ENCODE measurements around the gene OOSP4B.
"Not testable (repeated sequence)": the region's sequence is repeated elsewhere in the genome, so short reads cannot be mapped to it uniquely, and the experiment has no call there.

OOSP4B gene

DNA sequence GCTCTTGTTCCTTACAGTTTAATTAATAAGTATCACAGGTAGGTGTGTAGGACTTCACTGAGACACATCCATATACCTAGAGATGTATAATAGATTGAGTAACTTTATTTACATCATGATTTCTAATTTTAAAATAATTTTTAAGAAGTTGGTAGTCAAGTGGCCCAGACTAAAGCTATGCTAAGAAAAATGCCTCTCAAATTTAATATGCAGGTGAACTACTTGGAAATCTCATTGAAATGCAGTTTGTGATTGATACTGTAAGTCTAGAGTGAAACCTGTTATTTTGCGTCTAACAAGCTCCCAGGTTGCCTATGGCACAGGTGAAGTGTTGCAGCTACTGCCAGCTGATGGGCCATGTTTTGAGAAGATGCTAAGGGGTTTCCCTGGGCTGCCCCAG is at the start of gene OOSP4B:
TSS of gene OOSP4B (plus strand) at position 301 of the 400 bp plus-strand sequence.
- no peak for DNase-seq

DNA sequence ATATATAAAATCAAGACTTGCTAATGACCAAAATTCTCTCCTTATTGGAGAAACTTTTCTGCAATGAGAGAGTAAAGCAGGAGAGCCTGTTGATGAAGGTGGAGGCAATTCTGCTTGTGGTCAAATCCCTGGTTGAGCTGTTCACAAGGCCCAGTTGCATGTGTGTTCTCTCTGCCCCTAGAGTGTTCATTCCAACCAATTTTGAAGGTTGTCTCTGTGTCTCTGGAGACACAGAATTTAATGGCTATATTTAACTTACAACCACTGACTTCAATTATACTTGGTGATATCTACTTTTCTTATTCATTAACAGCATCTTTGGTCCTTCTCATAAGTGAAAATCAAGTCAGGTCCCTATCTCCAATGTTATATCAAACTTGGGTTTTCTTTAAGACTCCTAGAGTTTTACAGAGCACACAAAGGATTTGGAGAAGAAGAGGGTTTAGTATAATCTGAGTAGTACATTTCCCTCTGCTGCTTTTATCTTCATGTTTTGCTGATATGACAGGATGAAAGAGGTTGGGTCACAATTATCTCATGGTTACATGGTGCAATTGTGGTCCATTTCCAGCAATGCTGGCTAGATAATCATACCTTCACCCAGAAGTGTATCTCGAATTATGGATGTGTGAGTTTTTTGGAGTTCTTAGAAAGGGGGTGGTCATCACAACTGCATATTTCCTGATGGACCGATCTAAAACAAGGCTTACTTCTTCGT is 49.1 kb upstream of the OOSP4B start:
- DNase-seq, result no peak

DNA sequence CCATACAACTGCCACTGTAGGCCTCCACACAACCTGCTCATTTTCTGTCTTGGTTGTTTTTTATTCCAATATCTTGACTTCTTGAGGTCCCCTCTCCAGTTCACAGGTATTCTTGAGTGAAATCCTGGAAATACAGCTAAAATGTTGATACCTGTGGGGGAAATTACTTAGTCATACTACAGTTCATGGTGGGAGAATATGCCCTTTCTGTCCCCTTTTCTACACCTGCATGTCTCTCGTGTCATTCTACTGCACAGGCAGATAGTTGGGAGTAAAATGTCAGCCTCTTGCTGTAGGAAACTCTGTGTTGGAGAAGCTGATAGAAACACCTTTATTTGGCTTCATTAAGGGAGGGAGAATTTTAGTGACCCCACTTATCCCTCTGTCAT is 48.6 kb upstream of the OOSP4B start:
- no peak for DNase-seq

DNA sequence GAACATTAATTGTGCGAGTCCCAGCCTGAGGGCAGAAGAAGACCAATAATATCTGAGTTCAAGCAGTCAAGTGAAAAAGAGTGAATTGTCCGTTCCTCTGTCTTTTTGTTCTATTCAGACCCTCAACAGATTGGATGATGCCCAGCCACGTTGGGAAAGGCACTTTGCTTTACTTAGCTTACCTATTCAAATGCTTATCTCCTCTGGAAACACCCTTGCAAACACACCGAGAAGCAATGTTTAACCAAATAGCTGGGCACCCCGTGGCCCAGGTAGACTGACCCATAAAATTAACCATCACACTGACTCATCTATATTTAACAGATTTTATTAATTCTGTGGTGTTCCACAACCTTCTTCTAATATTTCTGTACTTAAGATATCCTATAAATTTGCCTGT is 43.9 kb upstream of the OOSP4B start:
- DNase-seq, result no peak

DNA sequence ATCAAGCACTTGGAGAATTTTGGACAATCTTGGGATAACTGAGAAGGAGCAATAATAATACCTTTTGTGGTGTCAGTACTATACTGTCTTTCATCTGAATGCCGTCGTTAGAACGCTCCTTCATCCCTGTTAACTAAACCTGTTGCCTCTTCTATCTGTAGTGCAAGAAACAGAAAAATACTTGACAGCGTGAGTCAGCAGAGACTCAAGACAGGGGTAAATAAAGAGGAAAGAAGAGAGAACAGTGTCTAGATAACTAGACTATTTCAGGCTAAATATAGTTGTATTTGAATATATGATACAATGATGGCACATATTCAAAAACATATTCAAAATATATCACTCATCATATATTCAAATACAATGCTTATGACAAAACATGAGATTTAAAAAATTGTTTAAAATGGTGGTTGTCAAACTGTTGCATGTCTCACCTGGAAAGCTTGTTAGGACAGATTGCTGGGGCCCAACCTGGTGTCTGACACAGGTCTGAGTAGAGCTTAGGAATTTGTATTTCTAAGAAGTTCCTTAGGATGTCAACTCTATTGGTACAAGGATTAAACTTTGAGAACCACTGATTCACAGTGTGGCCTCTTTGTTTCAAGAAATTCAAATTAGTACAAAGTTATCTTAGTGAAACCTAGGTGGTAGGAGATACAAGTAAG is 35.7 kb upstream of the OOSP4B start:
- no peak for DNase-seq

DNA sequence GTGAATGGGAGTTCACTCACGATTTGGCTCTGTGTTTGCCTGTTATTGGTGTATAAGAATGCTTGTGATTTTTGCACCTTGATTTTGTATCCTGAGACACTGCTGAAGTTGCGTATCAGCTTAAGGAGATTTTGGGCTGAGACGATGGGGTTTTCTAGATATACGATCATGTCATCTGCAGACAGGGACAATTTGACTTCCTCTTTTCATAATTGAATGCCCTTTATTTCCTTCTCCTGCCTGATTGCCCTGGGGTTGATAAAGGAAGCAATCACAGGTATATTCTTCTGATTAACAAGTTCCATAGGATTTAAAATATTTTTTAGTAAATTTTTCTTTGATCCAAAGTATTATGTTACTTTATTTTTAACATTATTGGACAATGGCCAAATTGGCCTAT is 34.9 kb upstream of the OOSP4B start:
- DNase-seq, result not testable (repeated sequence)

DNA sequence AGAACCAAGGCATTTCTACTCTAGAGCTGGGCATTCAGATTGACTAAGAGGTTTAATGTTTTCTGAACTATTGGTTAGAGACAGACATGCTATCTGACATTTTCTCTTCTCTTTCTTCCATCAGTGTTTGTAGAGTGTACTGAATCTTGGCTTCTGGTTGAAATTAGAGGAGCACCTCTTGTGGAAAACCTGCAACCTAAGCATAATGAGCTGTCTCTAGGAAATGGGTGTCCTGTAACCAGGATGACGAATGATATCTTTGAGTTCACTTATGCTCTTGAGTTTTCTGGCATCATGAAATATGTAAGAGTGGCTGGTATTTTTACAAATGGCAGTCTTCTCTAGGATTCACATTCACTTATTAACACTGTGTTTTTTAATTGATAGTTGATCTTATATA is 33.8 kb upstream of the OOSP4B start:
- no peak for DNase-seq

- no peak for DNase-seq
Observed at GRCh38 chr11:59984368-59984767, 32.6 kb upstream of the OOSP4B start.

- DNase-seq, result no peak
Observed at GRCh38 chr11:59990421-59990820, 26.6 kb upstream of the OOSP4B start.

DNA sequence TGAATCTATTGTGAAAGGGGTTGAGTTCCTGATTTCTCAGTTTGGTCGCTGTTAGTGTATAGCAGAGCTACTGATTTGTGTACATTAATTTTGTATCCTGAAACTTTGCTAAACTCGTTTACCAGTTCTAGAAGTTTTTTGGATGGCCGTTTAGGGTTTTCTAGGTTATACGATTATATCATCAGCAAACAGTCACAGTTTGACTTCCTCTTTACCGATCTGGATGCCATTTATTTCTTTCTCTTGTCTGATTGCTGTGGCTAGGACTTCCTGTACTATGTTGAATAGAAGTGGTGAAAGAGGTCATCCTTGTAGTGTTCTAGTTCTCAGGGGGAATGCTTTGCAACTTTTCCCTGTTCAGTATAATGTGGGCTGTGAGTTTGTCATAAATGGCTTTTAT is 24.6 kb upstream of the OOSP4B start:
- no peak for DNase-seq

- no peak for DNase-seq
Observed at GRCh38 chr11:59997800-59998199, 19.2 kb upstream of the OOSP4B start.

DNA sequence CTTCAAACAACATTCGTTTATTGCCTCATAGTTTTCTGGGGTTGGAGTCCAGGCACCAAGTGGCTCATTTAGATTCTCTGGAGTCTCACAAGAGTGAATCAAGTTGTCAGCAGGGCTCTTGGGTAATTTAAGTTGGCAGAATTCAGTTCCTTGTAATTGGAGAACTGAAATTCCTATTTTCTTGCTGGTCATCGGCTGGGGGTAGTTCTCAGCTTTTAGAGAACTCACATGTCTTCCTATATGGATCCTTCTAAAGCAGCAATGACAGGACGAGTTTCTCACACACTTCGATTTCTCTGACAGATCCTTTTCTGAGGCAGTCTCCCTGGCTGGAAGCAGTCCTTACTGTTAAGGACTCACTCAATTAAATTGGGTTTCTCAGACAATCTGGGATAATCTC is 17.3 kb upstream of the OOSP4B start:
- DNase-seq, result no peak

GRCh38 chr11:60003729-60004128 is 13.3 kb upstream of the OOSP4B start:
- no peak for DNase-seq

GRCh38 chr11:60005360-60005759 is 11.6 kb upstream of the OOSP4B start:
- no peak for DNase-seq

DNA sequence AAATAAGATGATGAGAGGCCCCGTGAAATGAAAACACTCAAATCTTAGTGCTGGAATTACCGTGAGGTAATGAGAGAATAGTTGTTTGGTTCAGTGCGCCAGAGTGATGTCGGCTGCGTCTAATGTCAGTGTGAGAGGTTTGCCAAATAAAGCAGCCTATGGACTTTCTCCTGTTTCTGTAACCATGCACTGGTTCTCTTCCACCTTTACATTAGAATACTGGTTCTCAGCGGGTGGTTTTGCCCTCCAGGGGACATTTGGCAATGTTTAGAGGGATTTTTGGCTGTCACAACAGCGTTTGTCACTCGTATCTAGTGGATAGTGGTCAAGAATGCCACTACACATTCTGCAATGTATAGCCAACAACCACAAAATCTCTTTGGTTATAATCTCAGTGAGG is 1.1 kb downstream of the OOSP4B start:
- DNase-seq, result no peak

GRCh38 chr11:60020376-60020775 is 3.4 kb downstream of the OOSP4B start:
- not testable (repeated sequence) for DNase-seq

DNA sequence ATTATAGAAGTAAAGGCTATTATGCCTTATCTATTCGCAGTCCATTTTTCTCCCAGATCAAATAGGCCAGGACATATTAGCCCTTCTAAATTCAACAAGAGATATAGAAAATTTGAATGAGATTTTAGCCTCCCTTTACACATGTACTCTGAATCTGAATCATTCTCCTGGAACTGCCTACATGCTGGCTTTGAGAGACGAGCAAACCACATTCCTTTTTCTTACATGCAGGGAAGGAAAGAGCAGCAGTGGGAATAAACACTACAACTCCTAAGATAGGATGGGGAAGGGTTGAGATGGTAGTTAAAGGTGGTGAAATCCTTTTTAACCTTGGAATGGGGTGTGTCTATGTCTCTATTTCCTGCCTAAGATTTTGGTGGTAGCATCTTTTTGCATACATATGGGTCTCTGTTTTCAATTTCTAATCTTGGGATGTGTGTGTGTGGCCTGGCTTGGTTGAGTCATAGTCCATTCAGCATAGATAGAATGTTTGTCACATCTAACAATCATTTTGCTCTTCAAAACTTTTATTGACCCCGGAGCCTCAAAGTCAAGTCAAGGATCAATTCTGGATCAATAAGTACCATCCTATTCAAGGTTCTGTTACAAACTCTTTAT is 12.1 kb downstream of the OOSP4B start:
- no peak for DNase-seq

DNA sequence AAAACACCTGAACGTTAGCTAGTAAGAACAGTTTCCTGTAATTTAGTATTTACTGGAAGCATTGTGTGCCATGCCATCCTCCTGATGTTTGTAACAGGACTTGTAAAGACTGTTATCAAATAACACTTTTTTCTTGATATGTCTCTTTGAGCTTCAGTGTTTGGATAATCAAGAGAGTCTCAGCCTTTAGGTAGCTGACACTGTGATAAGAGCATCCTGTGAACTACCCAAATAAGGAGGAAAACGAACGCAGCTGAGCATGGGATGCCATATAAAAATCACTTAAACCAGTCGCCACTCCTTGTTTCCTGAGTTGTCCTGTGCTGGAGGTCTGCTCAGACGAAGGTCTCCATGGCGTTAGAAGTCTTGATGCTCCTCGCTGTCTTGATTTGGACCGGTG is 23.1 kb downstream of the OOSP4B start, which contains the start of gene OOSP2:
TSS of gene OOSP2 (plus strand) at position 301 of the 400 bp plus-strand sequence. CDS start at position 352, 51 bp downstream.
- DNase-seq, result no peak

GRCh38 chr11:60050422-60050821 is 33.4 kb downstream of the OOSP4B start:
- not testable (repeated sequence) for DNase-seq

DNA sequence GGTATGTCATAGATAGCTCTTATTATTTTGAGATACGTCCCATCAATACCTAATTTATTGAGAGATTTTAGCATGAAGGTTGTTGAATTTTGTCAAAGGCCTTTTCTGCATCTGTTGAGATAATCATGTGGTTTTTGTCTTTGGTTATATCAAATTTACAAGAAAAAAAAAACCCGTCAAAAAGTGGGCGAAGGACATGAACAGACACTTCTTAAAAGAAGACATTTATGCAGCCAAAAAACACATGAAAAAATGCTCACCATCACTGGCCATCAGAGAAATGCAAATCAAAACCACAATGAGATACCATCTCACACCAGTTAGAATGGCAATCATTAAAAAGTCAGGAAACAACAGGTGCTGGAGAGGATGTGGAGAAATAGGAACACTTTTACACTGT is 33.9 kb downstream of the OOSP4B start:
- not testable (repeated sequence) for DNase-seq

DNA sequence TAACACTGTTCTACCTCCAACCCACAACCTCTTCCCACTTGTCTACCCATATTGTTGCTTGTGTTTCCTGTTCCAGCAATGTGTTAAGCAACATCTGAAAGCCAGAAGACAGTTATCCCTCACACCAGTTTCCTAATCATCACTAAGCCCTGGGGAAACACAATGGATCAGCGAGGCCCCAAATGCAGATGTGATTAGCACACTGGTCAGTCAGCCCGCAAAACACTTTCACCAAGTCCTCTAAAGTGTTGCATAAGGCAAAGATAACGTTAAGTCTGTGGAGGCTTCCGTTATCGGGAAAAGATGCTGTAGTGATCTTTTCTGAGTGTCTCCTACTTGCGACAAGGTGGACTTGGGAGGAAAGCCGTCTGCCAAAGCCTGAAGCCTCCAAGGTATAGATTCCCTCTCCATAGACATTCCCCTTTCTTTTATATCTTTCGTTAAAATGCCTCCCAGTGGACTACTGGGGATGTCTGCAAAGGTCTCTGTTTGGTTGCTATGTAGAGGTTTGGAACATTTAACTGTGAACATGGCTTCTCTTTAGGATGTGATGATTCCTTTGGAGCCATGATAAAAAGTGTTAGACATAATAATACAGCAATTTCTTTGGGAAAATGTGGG is 39.5 kb downstream of the OOSP4B start, which contains the start of gene MS4A3:
TSS of gene MS4A3 (plus strand) at position 317 of the 621 bp plus-strand sequence. CDS start 4,496 bp downstream, outside the sequence.
- no peak for DNase-seq

GRCh38 chr11:60059052-60059451 is 42.1 kb downstream of the OOSP4B start:
- DNase-seq, result no peak

- DNase-seq, result no peak
Observed at GRCh38 chr11:60059521-60060240, 42.7 kb downstream of the OOSP4B start.

All from midbrain (tissue), 1 donor.